Measurements from ENCODE around the gene KDM3A.

KDM3A gene

GRCh38 chr2:86533589-86533988 is 92.4 kb downstream of the KDM3A start:
- no peaks in the 10 kb centered on the region for H3K27me3 Mint-ChIP-seq
- no peak overlapping the region for H3K4me3 Mint-ChIP-seq
- peaks cover 39% of the 10 kb centered on the region for H3K9me3 Mint-ChIP-seq
- H3K4me1 Mint-ChIP-seq: peaks cover 25% of the 10 kb centered on the region
- H3K27ac Mint-ChIP-seq: no peak overlapping the region
- DNase-seq: no peak
- peaks cover 38% of the 10 kb centered on the region for H3K36me3 Mint-ChIP-seq
- CTCF ChIA-PET: no interaction called here

DNA sequence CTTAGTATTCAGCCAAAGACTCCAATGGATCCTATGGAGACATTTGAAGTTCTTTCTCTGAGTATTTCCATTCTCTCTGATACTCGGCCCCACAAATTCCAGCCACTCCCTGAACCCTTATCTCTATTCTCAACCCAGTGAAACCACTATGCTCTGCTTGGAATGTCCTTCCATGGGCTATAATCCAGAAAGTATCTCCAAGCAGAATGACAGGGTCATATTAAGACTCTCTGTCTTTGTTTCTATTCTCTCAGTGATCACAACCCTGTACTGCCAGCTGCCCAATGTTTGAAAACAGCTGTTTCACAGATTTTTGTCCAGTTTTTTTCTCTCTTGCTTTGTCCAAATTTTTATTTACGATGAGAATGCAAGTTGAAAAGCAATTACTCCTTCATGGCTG is 100.2 kb downstream of the KDM3A start:
- no peaks in the 10 kb centered on the region for H3K27me3 Mint-ChIP-seq
- CTCF ChIA-PET: no interaction called here
- H3K36me3 Mint-ChIP-seq: peaks cover 44% of the 10 kb centered on the region
- no peak for DNase-seq
- H3K27ac Mint-ChIP-seq: no peak overlapping the region
- H3K9me3 Mint-ChIP-seq: peaks cover 20% of the 10 kb centered on the region
- no peak overlapping the region for H3K4me3 Mint-ChIP-seq
- peaks cover 3% of the 10 kb centered on the region for H3K4me1 Mint-ChIP-seq

Measured in activated naive CD4-positive, alpha-beta T cell treated with anti-CD3 and anti-CD28 coated beads, Interleukin-2, amount 10 ng/mL, durations not matched to agents 7 days and 5 days (primary cell).